Endothelial cell of umbilical vein (primary cell): ENCODE data around the gene EXD2. TPM values are rescaled to one million over a fixed set of nuclear protein-coding genes. Genes with fewer than 3 reads are reported as not detected.

Experiments
- BruUV-seq: library from RNA; stranded (reverse); fragments of 400-500 nt; replicated peaks from 2 replicates; lab custom pipeline; 2021; lab: Mats Ljungman, UMichigan
- CTCF ChIA-PET: fragments of 300-600, 350-600 bp; sonication (Branson Sonifier 250); formaldehyde crosslinking; loops from one replicate; lab custom pipeline; 2021; ENCODE audit warnings: antibody characterized with exemption, inconsistent platforms; lab: Charles Lee
- POLR2A ChIA-PET: fragments of 300-600, 350-600 bp; sonication (Branson Sonifier 250); formaldehyde crosslinking; loops from one replicate; lab custom pipeline; 2021; ENCODE audit warnings: antibody characterized with exemption, inconsistent platforms; lab: Charles Lee
- DNase-seq: peaks from one replicate; pipeline ENCODE4 v3.0.0-alpha.2; 2011; ENCODE audit warnings: low read depth, low spot score
- FAIRE-seq: peaks from 2 replicates; lab custom pipeline; 2011; peaks lifted over from hg19 to GRCh38; lab: Jason Lieb, UNC
- H2AFZ ChIP-seq: 2 replicates; pipeline ENCODE4 v1.6.0; 2012; ENCODE audit warnings: low read depth, low read length, control low read depth, inconsistent platforms
- H3K27ac ChIP-seq: 2 replicates; pipeline ENCODE4 v1.5.1; 2011; ENCODE audit warnings: low read depth, mild to moderate bottlenecking, control low read depth, low read length, moderate library complexity; ENCODE audit not compliant: insufficient read depth
- H3K27me3 ChIP-seq, 2 experiments: 2 replicates each; pipeline versions ENCODE4 v1.6.0 to v1.6.1; 2011; ENCODE audit warnings: low read length in 2 of 2, mixed read lengths in 1 of 2; ENCODE audit not compliant: control insufficient read depth in 2 of 2, insufficient read depth in 2 of 2
- H3K36me3 ChIP-seq, 2 experiments: 2 replicates in 1 of 2; 3 replicates in 1 of 2; pipeline ENCODE4 v1.5.1; 2011; ENCODE audit warnings: low read length in 2 of 2, mild to moderate bottlenecking in 1 of 2, moderate library complexity in 1 of 2; ENCODE audit not compliant: control insufficient read depth in 2 of 2, insufficient read depth in 2 of 2; ENCODE audit errors: extremely low read depth in 1 of 2
- H3K4me1 ChIP-seq: 3 replicates; pipeline ENCODE4 v1.5.1; 2011; ENCODE audit warnings: mild to moderate bottlenecking, low read length; ENCODE audit not compliant: control insufficient read depth, insufficient read depth; ENCODE audit errors: extremely low read depth
- H3K4me2 ChIP-seq: 2 replicates; pipeline ENCODE4 v1.6.1; 2011; ENCODE audit warnings: low read length, control low read depth, mixed read lengths; ENCODE audit not compliant: insufficient read depth
- H3K4me3 ChIP-seq, 3 experiments: fragments of 200-600 bp in 1 of 3; sonication (generic), shearing (Covaris generic) in 1 of 3; replicated peaks in 1 of 3; 2 replicates each; pipeline ENCODE4 v1.5.1; 2011 to 2016; ENCODE audit warnings: control low read depth in 3 of 3, low read length in 3 of 3, mild to moderate bottlenecking in 2 of 3, inconsistent platforms in 1 of 3, low read depth in 1 of 3, moderate library complexity in 1 of 3; ENCODE audit not compliant: insufficient read depth in 1 of 3
- H3K79me2 ChIP-seq: 2 replicates; pipeline ENCODE4 v1.6.0; 2012; ENCODE audit warnings: low read length, inconsistent platforms; ENCODE audit not compliant: control insufficient read depth, insufficient read depth
- H3K9ac ChIP-seq: replicated peaks from 2 replicates; pipeline ENCODE3; 2011; ENCODE audit warnings: low read length, control low read depth; ENCODE audit not compliant: insufficient read depth; ENCODE audit errors: extremely low read depth
- H3K9me1 ChIP-seq: replicated peaks from 3 replicates; pipeline ENCODE4 v1.6.0; 2011; ENCODE audit warnings: mild to moderate bottlenecking, low read length; ENCODE audit not compliant: control insufficient read depth, insufficient read depth; ENCODE audit errors: extremely low read depth
- H3K9me3 ChIP-seq: replicated peaks from 2 replicates; pipeline ENCODE4 v1.5.1; 2012; ENCODE audit warnings: low read length, inconsistent platforms; ENCODE audit not compliant: control insufficient read depth, insufficient read depth
- H4K20me1 ChIP-seq: replicated peaks from 2 replicates; pipeline ENCODE3; 2011; ENCODE audit warnings: mild to moderate bottlenecking, low read length; ENCODE audit not compliant: control insufficient read depth, insufficient read depth; ENCODE audit errors: extremely low read depth
- EZH2 ChIP-seq: IDR thresholded peaks from 2 replicates; pipeline ENCODE4 v1.6.1; 2012; ENCODE audit warnings: borderline replicate concordance, low read depth, mild to moderate bottlenecking, moderate library complexity, low read length, inconsistent platforms; ENCODE audit not compliant: severe bottlenecking
- FOS ChIP-seq: IDR thresholded peaks from 2 replicates; pipeline ENCODE4 v1.6.1; 2011; ENCODE audit warnings: mild to moderate bottlenecking, low read length, moderate library complexity, borderline replicate concordance; ENCODE audit not compliant: insufficient read depth
- GATA2 ChIP-seq: IDR thresholded peaks from 2 replicates; pipeline ENCODE4 v1.7.0; 2011; ENCODE audit warnings: low read depth, mild to moderate bottlenecking, moderate library complexity, mixed read lengths, low read length; ENCODE audit not compliant: insufficient read length, insufficient read depth
- JUN ChIP-seq: IDR thresholded peaks from 2 replicates; pipeline ENCODE4 v1.6.1; 2011; ENCODE audit warnings: borderline replicate concordance, low read depth; ENCODE audit not compliant: insufficient read length, insufficient read depth
- MAX ChIP-seq: IDR thresholded peaks from 2 replicates; pipeline ENCODE4 v1.6.1; 2011; ENCODE audit not compliant: insufficient read depth, insufficient read length
- MYC ChIP-seq: IDR thresholded peaks from one replicate; pipeline ENCODE4 v1.6.1; 2011; ENCODE audit warnings: mild to moderate bottlenecking, low read depth, low read length
- POLR2A ChIP-seq: IDR thresholded peaks from 2 replicates; pipeline ENCODE4 v1.6.1; 2012; ENCODE audit warnings: low read depth, mild to moderate bottlenecking, control low read depth, low read length
- POLR2AphosphoS5 ChIP-seq: IDR thresholded peaks from 2 replicates; pipeline ENCODE4 v1.6.1; 2012; ENCODE audit warnings: low read depth, mild to moderate bottlenecking, control low read depth, low read length, moderate library complexity; ENCODE audit not compliant: insufficient read depth
- dilution Hi-C: fragments of 300-500 bp; cut with MboI; formaldehyde crosslinking; loops from one replicate; pipeline ENCODE4 v1.15.0; 2019; ENCODE audit warnings: low sequenced_read_pairs; ENCODE audit not compliant: extremely low pct_ligation_motif_present
- intact Hi-C: fragments of 100-400 bp; cut with micrococcal nuclease; formaldehyde crosslinking; loops from one replicate; pipeline ENCODE4 v1.10.0; 2022
- polyA plus RNA-seq, 4 experiments: library from polyadenylated mRNA; depleted of rRNA in 3 of 4; stranded (reverse) in 3 of 4; unstranded in 1 of 4; fragments of >200 nt; gene quantifications; 2 replicates each; pipeline versions ENCODE4 v1.2.1 to v1.2.3, GENCODE V29; 2011 to 2012; ENCODE audit warnings: missing spikeins in 1 of 4
- total RNA-seq: library from RNA; stranded (reverse); gene quantifications from 2 replicates; pipeline ENCODE4 v1.2.3, GENCODE V29; 2021
- TF ChIP-seq, protein P1 (sequence below), 2 donors: IDR thresholded peaks; 1 replicate in 1 of 2; 2 replicates in 1 of 2; pipeline ENCODE4 v1.5.1; 2011; ENCODE audit warnings: low read length in 2 of 2, mild to moderate bottlenecking in 2 of 2, moderate library complexity in 2 of 2, control low read depth in 1 of 2, inconsistent platforms in 1 of 2, low read depth in 1 of 2; ENCODE audit not compliant: insufficient read depth in 1 of 2; ENCODE audit errors: extremely low read depth in 1 of 2

EXD2 gene
- total and polyA plus RNA-seq, 2 donors (not counting 3 experiments of a cell fraction or from before 2014, with no cell fraction given): 11.6 to 22.6 TPM

GRCh38 chr14:69267492-69267891, 76.2 kb downstream of the EXD2 start:
- BruUV-seq: no TSS peak
- no peaks in the 10 kb centered on the region for H3K9me3 ChIP-seq
- H3K36me3 ChIP-seq: no peaks in the 10 kb centered on the region
- FAIRE-seq (no peak), DNase-seq (no peak)
- H3K27ac ChIP-seq: no peak overlapping the region
- H2AFZ ChIP-seq: no peak overlapping the region
- no peaks in the 10 kb centered on the region for H3K9me1 ChIP-seq
- no peaks in the 10 kb centered on the region for H4K20me1 ChIP-seq
- H3K4me2 ChIP-seq: no peak overlapping the region
- ChIA-PET POLR2A (no interaction called here), CTCF (no interaction called here)
- H3K4me3 ChIP-seq: no peak overlapping the region
- no peak overlapping the region for H3K9ac ChIP-seq
- dilution Hi-C loops (no loop called here), intact Hi-C loops (no loop called here)
- peaks cover 8% of the 10 kb centered on the region for H3K4me1 ChIP-seq
- TF ChIP-seq MYC: no peak
- no peak for TF ChIP-seq MAX
- TF ChIP-seq JUN: no peak
- TF ChIP-seq, protein P1, sequence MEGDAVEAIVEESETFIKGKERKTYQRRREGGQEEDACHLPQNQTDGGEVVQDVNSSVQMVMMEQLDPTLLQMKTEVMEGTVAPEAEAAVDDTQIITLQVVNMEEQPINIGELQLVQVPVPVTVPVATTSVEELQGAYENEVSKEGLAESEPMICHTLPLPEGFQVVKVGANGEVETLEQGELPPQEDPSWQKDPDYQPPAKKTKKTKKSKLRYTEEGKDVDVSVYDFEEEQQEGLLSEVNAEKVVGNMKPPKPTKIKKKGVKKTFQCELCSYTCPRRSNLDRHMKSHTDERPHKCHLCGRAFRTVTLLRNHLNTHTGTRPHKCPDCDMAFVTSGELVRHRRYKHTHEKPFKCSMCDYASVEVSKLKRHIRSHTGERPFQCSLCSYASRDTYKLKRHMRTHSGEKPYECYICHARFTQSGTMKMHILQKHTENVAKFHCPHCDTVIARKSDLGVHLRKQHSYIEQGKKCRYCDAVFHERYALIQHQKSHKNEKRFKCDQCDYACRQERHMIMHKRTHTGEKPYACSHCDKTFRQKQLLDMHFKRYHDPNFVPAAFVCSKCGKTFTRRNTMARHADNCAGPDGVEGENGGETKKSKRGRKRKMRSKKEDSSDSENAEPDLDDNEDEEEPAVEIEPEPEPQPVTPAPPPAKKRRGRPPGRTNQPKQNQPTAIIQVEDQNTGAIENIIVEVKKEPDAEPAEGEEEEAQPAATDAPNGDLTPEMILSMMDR (IDR thresholded peaks at IDR 0.05; ENCODE audit: extremely low read depth in 1 of 2, insufficient read depth in 1 of 2, low read depth in 1 of 2, low read length in 2 of 2): no peak
- H3K27me3 ChIP-seq: peaks cover 9 to 10% of the 10 kb centered on the region in 2 experiments
- no peaks in the 10 kb centered on the region for H3K79me2 ChIP-seq

DNA sequence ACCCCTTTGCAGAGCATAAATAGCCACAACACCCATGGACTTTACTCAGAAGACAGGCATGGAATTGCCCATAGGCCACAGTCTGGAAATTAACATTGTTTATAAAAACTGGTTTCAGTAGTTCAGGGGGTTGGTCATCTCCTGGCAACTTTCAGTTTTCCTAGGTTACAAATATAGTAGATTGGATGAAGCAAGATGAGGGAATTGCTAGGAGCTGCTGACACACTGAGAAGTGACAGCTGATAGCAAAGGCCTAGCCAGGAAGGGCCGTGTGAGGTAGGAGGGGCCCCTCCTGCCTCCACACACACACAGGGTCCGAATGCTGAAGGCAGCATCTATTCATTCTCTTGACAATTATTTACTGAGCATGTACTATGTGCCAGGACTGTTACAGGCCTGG, 76.9 kb downstream of the EXD2 start:
- no peaks in the 10 kb centered on the region for H4K20me1 ChIP-seq
- no peak overlapping the region for H3K27ac ChIP-seq
- H3K4me3 ChIP-seq: no peak overlapping the region
- H3K9me1 ChIP-seq: no peaks in the 10 kb centered on the region
- intact Hi-C loops: no loop called here
- TF ChIP-seq MYC: no peak
- no peak for TF ChIP-seq MAX
- TF ChIP-seq EZH2: no peak
- no peak for TF ChIP-seq JUN
- TF ChIP-seq FOS: no peak
- TF ChIP-seq GATA2: no peak
- TF ChIP-seq POLR2AphosphoS5: no peak
- TF ChIP-seq, protein P1 (IDR thresholded peaks at IDR 0.05; ENCODE audit: extremely low read depth in 1 of 2, insufficient read depth in 1 of 2, low read depth in 1 of 2, low read length in 2 of 2): no peak
- TF ChIP-seq POLR2A: no peak
- BruUV-seq: no TSS peak
- H3K4me2 ChIP-seq: no peak overlapping the region
- no peaks in the 10 kb centered on the region for H3K36me3 ChIP-seq
- CTCF ChIA-PET: interaction anchor here (0.8 kb wide), 1 partner anchor 29 kb away, joined by 5 read pairs; no protein-coding TSS in a partner anchor
- no peaks in the 10 kb centered on the region for H3K79me2 ChIP-seq
- no peaks in the 10 kb centered on the region for H3K9me3 ChIP-seq
- POLR2A ChIA-PET: no interaction called here
- FAIRE-seq (no peak), DNase-seq (no peak)
- peaks cover 8% of the 10 kb centered on the region in 2 experiments for H3K27me3 ChIP-seq
- dilution Hi-C loops: no loop called here
- no peak overlapping the region for H3K9ac ChIP-seq
- H2AFZ ChIP-seq: no peak overlapping the region
- H3K4me1 ChIP-seq: peaks cover 8% of the 10 kb centered on the region
